Liver (tissue), 9 donors: Measurements from ENCODE around the gene SPRR2B. TPM values are rescaled to one million over a fixed set of nuclear protein-coding genes. Genes with fewer than 3 reads are reported as not detected.
A peak's percentile ranks its signal among the peaks of the same experiment; 100 is the strongest.

ENCODE experiments used
- DNase-seq: peaks from one replicate; pipeline ENCODE4 v3.0.0-alpha.2; 2017; ENCODE audit warnings: low spot score
- H3K27ac ChIP-seq, 2 donors: one replicate each; pipeline ENCODE4 v1.7.0; 2013; ENCODE audit warnings: inconsistent platforms in 2 of 2, low read length in 2 of 2, control low read depth in 1 of 2, low read depth in 1 of 2, mild to moderate bottlenecking in 1 of 2
- H3K27me3 ChIP-seq, 4 donors: one replicate each; pipeline versions ENCODE4 v1.6.1 to v1.7.0; 2013; ENCODE audit warnings: low read length in 3 of 4, inconsistent platforms in 1 of 4, mild to moderate bottlenecking in 1 of 4, moderate library complexity in 1 of 4; ENCODE audit not compliant: control insufficient read depth in 4 of 4, insufficient read depth in 4 of 4
- H3K36me3 ChIP-seq, 4 donors: one replicate each; pipeline versions ENCODE4 v1.6.1 to v1.7.0; 2013; ENCODE audit warnings: low read length in 3 of 4, mild to moderate bottlenecking in 3 of 4, low read depth in 1 of 4, moderate library complexity in 1 of 4; ENCODE audit not compliant: control insufficient read depth in 4 of 4, insufficient read depth in 3 of 4
- H3K4me1 ChIP-seq, 4 donors: one replicate each; pipeline versions ENCODE4 v1.6.1 to v1.7.0; 2013; ENCODE audit warnings: low read length in 3 of 4, mild to moderate bottlenecking in 3 of 4, moderate library complexity in 1 of 4; ENCODE audit not compliant: control insufficient read depth in 4 of 4, insufficient read depth in 4 of 4
- H3K4me3 ChIP-seq, 3 donors: one replicate each; pipeline versions ENCODE4 v1.6.1 to v1.7.0; 2013; ENCODE audit warnings: low read length in 3 of 3, control low read depth in 1 of 3, low read depth in 1 of 3, mild to moderate bottlenecking in 1 of 3
- H3K9ac ChIP-seq, 2 donors: one replicate each; pipeline ENCODE4 v1.7.0; 2013; ENCODE audit warnings: low read length in 2 of 2, mild to moderate bottlenecking in 2 of 2, moderate library complexity in 2 of 2, control low read depth in 1 of 2, low read depth in 1 of 2
- H3K9me3 ChIP-seq, 4 donors: one replicate each; pipeline versions ENCODE4 v1.6.1 to v1.7.0; 2013; ENCODE audit warnings: low read length in 3 of 4; ENCODE audit not compliant: control insufficient read depth in 4 of 4
- ATF3 ChIP-seq: IDR thresholded peaks from 2 replicates; pipeline ENCODE4 v1.6.1; 2016; ENCODE audit warnings: antibody characterized with exemption
- EGR1 ChIP-seq, 2 donors: IDR thresholded peaks; 2 replicates each; pipeline ENCODE4 v1.6.1; 2016 to 2018; ENCODE audit warnings: antibody characterized with exemption in 2 of 2, low read depth in 2 of 2
- FOXA1 ChIP-seq: IDR thresholded peaks from 2 replicates; pipeline ENCODE4 v1.6.1; 2016; ENCODE audit warnings: antibody characterized with exemption
- GABPA ChIP-seq, 2 donors: IDR thresholded peaks in 1 of 2; conservative IDR thresholded peaks in 1 of 2; 2 replicates each; pipeline ENCODE4 v1.6.1; 2016; ENCODE audit warnings: antibody characterized with exemption in 2 of 2, mild to moderate bottlenecking in 1 of 2, moderate library complexity in 1 of 2
- HNF4G ChIP-seq: IDR thresholded peaks from 2 replicates; pipeline ENCODE4 v1.6.1; 2016; ENCODE audit warnings: antibody characterized with exemption
- JUND ChIP-seq, 2 donors: IDR thresholded peaks; 2 replicates each; pipeline ENCODE4 v1.6.1; 2016; ENCODE audit warnings: antibody characterized with exemption in 2 of 2
- MAX ChIP-seq: IDR thresholded peaks from 2 replicates; pipeline ENCODE4 v1.6.1; 2016; ENCODE audit warnings: antibody characterized with exemption
- NR2F2 ChIP-seq: IDR thresholded peaks from 2 replicates; pipeline ENCODE4 v1.6.1; 2016; ENCODE audit warnings: antibody characterized with exemption
- RAD21 ChIP-seq, 2 donors: IDR thresholded peaks; 2 replicates each; pipeline ENCODE4 v1.6.1; 2016; ENCODE audit warnings: antibody characterized with exemption in 2 of 2, mild to moderate bottlenecking in 2 of 2
- REST ChIP-seq: IDR thresholded peaks from 2 replicates; pipeline ENCODE4 v1.6.1; 2016; ENCODE audit warnings: antibody characterized with exemption, mild to moderate bottlenecking
- TAF1 ChIP-seq: conservative IDR thresholded peaks from 2 replicates; pipeline ENCODE4 v1.6.1; 2016; ENCODE audit warnings: antibody characterized with exemption, mild to moderate bottlenecking
- ZBTB33 ChIP-seq: IDR thresholded peaks from 2 replicates; pipeline ENCODE4 v1.6.1; 2016; ENCODE audit warnings: antibody characterized with exemption
- WGBS: extraction: QIAGEN DNeasy Blood & Tissue Kit; methylation state at CpG from one replicate; pipeline ENCODE4 v1.1.7; 2013; 5-methylcytosine and 5-hydroxymethylcytosine counted together
- polyA plus RNA-seq, 2 donors: library from polyadenylated mRNA; stranded (reverse) in 1 of 2; unstranded in 1 of 2; fragments of 200-250 nt in 1 of 2; fragments of >200 nt in 1 of 2; fragmentation: Nextera tagmentation in 1 of 2; extraction: Ambion mirVana in 1 of 2; gene quantifications; one replicate each; pipeline versions ENCODE4 v1.2.1 to v1.2.3, GENCODE V29; 2013 to 2015
- total RNA-seq, 2 donors: library from RNA; depleted of rRNA; stranded (reverse); fragments of >200 nt; gene quantifications; one replicate each; pipeline ENCODE4 v1.2.3, GENCODE V29; 2014
- donor health status: healthy.
- donor health status: healthy.
- donor health status: healthy.
- donor health status: healthy.
- donor health status: healthy.

SPRR2B gene
- total and polyA plus RNA-seq, 4 donors: not detected

GRCh38 chr1:153040950-153041631, 30.3 kb downstream of the SPRR2B start, which contains the start of gene SPRR2D:
Gene SPRR2D, minus strand, starts transcription at chr1:153041120. Its CDS starts 774 bp downstream, at chr1:153040346.
- TF ChIP-seq JUND (IDR thresholded peaks at IDR 0.05) (no peak), NR2F2 (no peak), ATF3 (no peak)
- H3K9ac ChIP-seq: no peak within 1 kb of the TSS
- no peak within 1 kb of the TSS for H3K27ac ChIP-seq
- H3K4me1 ChIP-seq: no peaks in the 10 kb centered on the region
- DNase-seq: no peak
- H3K36me3 ChIP-seq: no peaks in the 10 kb centered on the region
- no peak within 1 kb of the TSS for H3K4me3 ChIP-seq
- peaks cover 0 to 5% (median 3%) of the 10 kb centered on the region in 4 donors for H3K27me3 ChIP-seq
- H3K9me3 ChIP-seq: no peaks in the 10 kb centered on the region
- 60% methylated on average over 4 of the region's 4 CpGs for WGBS

GRCh38 chr1:153035211-153035610, 36.2 kb downstream of the SPRR2B start:
- no peak for DNase-seq
- Histone ChIP-seq H3K36me3 (no peaks in the 10 kb centered on the region), H3K9ac (no peak overlapping the region), H3K27ac (no peak overlapping the region), H3K27me3 (peaks cover 0 to 5% (median 0%) of the 10 kb centered on the region in 4 donors), H3K4me3 (no peak overlapping the region), H3K9me3 (no peaks in the 10 kb centered on the region), H3K4me1 (no peaks in the 10 kb centered on the region)
- WGBS: 72% methylated on average over 1 of the region's 1 CpG
- TF ChIP-seq NR2F2 (no peak), REST (no peak), EGR1 (IDR thresholded peaks at IDR 0.05; ENCODE audit: low read depth in 2 of 2) (no peak), JUND (IDR thresholded peaks at IDR 0.05) (no peak), FOXA1 (no peak), HNF4G (no peak), TAF1 (no peak), MAX (no peak), ZBTB33 (no peak)

GRCh38 chr1:153032677-153033308, 38.6 kb downstream of the SPRR2B start:
- no peak overlapping the region for H3K9ac ChIP-seq
- no peak for TF ChIP-seq GABPA (IDR thresholded peaks at IDR 0.05 in 1 of 2, conservative IDR thresholded peaks at IDR 0.05 in 1 of 2)
- no peak for TF ChIP-seq ATF3
- no peak for TF ChIP-seq TAF1
- peak in 1 of 2 donors; percentile 26 for TF ChIP-seq RAD21 (IDR thresholded peaks at IDR 0.05)
- TF ChIP-seq ZBTB33: no peak
- no peak overlapping the region for H3K4me3 ChIP-seq
- H3K27ac ChIP-seq: no peak overlapping the region
- H3K27me3 ChIP-seq: peaks cover 0 to 5% (median 0%) of the 10 kb centered on the region in 4 donors
- no peaks in the 10 kb centered on the region for H3K9me3 ChIP-seq
- no peaks in the 10 kb centered on the region for H3K36me3 ChIP-seq
- H3K4me1 ChIP-seq: no peaks in the 10 kb centered on the region
- 45% methylated on average over 3 of the region's 3 CpGs for WGBS
- no peak for DNase-seq
